Globus pallidus (tissue), 1 donor: Measurements from ENCODE around the gene SAMD5.

Experiments
- DNase-seq: peaks from one replicate; pipeline ENCODE4 v3.0.0-alpha.2; 2015; ENCODE audit warnings: low spot score

Gene SAMD5

DNA sequence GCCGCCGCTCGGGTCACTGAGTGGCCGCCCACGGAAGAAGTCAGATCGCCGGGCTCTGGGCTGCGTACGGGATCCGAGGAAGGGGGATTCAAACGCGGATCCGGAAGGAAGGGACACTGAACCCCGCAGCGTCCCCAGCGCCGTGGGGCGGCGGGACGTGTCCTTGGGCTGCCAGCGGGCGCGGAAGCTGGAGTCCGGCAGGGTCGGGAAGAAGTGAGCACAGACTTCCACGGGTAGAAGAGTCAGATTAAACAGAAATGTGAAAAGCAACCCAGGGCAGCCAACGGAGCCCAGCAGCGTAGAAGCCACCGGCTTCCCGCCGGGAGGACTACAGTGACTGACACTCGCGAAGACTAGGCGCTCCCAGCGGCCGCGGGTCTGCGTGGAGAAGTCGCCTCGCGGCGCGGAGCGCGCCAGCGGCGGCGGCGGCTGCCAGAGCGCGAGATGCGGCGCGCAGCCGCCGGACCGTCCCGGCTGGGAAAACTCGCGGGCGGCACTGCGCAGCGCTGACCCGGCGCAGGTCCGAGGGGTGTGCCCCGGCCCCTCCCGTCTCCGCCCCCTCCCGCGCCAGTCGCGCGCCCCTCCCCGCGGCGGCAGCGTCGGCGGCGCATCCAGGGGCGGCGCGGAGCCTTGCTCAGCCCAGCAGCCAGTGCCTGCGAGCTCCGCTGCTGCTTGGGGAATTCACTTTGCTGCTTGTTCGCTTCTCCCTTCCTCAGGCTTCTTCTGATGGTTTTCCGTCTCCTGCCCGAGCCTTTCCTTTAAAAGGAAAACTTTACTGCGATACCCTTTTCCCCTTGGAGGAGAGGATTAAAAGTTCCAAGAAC is at the start of gene SAMD5:
Gene SAMD5 (plus strand): TSS at position 649 of the 824 bp plus-strand sequence. CDS start 239 bp downstream, outside the sequence.
- peak; percentile 19 for DNase-seq

GRCh38 chr6:147459780-147460179 is 48.7 kb upstream of the SAMD5 start:
- DNase-seq, result no peak

GRCh38 chr6:147463651-147464050 is 44.8 kb upstream of the SAMD5 start:
- no peak for DNase-seq

GRCh38 chr6:147467428-147467827 is 41.1 kb upstream of the SAMD5 start:
- DNase-seq, result no peak

DNA sequence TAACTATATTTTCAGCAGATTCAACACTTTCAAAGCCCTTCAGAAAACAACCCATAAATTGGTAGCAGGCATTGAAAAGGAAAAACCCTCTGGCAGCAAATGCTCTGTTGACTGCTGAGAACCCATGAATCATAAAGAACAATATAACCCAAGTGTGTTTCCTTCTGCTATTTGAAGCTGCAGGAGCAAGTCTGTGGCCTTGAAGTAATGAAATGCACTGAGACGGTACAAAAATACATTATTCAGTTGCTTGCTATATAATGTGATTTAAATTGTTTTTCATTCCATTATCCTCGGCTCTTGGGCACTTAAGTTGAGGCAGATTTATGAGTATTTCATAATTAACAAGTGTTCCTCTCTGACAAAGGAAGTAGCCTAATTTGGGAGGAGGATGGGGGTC is 40.6 kb upstream of the SAMD5 start:
- DNase-seq, result no peak

DNA sequence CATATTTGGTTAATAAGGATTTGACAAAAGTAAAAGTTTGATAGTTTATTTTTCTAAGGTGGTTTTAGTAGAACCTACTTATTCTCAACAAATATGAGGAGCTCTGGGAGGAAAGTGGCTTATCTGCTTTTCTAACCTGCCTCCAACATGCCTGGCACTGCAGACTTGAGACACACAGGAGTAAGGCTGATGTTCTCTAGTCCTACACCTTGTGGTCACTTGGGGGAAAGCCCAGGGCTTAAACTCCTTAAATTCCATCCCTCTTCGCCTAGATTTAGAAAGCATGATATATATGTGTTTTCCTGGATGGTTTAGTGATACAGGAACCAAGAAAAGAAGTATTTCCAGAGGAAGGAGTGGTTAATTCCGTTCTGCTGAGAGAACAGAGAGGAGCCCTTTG is 39.9 kb upstream of the SAMD5 start:
- DNase-seq, result no peak

DNA sequence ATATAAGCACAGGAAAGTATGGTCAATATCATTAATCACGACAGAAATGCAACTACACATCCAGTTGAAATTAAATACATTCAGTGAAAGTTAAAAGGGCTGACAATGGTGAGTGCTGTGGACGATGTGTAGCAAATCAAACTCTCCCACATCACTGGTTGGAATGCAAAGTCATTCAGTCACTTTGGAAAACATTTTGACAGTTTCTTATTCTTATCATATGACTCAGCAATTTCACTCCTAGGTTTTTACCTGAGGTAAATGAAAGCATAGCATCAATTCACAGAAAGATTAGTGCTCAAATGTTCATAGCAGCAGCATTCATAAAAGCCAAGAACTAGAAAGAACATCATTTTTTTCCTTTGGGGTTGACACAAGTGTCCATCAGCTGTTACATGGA is 28.6 kb upstream of the SAMD5 start:
- DNase-seq, result no peak

DNA sequence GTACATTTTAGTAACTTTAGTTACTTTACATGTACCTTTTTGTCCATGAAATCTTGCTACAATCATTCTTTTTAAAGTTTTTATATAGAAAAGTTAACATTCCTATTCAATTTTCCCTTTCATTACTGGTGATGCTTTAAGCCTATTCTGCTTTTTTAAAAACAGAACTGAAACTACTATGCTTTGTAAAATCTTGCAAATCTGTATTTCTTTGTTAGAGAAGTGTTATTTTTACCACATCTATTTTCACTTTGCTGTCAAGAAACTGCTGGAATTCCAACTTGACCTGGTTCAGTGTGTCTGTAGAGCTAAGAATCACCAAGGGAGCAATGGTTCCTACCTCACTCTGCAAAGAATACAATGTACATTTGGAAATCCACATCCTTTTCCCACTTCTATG is 21.8 kb upstream of the SAMD5 start:
- no peak for DNase-seq

DNA sequence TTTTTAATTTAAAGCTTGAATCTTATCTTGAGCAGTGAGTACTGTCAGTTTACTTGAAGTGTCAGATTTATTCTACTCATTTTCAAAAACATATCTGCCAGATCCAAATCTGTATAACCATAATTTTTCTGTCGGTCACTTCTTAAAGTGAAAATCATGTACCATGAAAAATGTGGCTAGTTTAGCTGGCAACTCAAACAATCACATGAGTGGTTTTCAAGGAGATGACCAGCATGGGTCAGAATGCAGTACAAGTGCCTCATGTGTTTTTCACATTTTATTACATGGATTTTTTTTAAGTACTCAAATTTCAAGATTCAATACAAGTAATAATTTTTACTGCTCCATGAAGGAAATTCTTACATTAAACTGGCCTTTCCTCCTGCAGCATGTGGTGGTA is 11.0 kb upstream of the SAMD5 start:
- DNase-seq, result no peak

DNA sequence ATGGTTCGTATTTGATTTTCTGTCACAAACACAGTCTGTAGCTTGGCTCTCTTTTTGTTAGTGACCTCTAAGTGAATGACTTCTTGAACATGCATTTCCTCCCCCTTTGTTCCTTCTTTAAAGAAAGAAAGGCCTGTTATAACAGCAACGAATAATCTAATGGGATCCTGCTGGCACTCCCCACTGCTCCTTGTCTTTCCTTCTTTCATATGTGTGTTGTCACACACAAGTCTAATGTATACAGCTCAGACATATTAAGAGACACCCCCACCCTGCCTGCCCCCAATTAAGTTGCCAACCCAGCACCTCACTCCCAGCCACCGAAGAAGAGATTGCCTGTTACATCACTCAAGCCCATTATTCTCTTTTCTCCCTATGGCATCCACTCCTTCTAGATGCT is 4.9 kb upstream of the SAMD5 start:
- no peak for DNase-seq

DNA sequence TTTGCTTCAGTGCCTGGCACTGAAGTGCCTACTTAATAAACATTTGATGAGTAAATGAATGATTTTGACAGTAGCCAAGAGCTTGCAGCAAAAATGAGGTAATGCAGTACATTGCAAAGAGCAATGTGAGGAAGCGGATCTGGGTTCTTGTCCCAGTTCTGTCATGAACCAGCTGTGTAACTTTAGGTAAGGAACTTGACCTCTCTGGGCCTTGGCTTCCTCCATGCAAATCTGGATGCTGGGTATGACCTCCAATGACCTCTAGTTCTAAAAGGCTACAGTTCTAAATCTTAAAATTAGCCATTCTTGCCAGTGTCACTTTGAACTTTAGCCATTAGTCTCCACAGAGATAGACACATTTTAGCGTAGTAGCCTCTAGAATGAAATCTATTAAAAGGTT is 3.6 kb upstream of the SAMD5 start:
- no peak for DNase-seq

GRCh38 chr6:147506704-147507114 is 1.8 kb upstream of the SAMD5 start:
- peak; percentile 40 for DNase-seq

GRCh38 chr6:147507162-147508041 is 1.1 kb upstream of the SAMD5 start:
- DNase-seq, result no peak

DNA sequence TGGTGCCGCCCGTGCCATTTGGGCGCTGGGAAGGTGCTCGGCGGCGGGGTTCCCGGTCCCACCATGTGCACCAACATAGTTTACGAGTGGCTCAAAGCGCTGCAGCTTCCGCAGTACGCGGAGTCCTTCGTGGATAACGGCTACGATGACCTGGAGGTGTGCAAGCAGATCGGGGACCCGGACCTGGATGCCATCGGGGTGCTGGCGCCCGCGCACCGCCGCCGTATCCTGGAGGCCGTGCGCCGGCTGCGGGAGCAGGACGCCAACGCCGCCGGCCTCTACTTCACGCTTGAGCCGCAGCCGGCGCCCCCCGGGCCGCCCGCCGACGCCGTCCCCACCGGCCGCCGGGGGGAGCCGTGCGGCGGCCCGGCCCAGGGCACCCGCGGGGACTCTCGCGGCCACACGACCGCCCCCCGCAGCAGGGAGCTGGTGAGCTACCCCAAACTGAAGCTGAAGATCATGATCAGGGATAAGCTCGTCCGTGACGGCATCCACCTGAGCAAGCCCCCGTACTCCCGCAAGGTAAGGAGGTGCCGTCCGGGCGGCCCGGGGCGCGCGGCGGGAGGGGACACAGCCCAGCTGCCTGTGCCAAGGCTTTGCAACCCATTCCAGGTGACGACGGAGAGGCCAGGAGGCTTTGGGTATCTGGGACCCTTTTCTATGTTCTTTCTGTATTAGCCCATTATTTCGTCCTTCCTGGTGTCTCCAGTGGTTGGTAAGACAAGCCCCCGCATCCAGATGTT is 547 bp downstream of the SAMD5 start:
- no peak for DNase-seq

DNA sequence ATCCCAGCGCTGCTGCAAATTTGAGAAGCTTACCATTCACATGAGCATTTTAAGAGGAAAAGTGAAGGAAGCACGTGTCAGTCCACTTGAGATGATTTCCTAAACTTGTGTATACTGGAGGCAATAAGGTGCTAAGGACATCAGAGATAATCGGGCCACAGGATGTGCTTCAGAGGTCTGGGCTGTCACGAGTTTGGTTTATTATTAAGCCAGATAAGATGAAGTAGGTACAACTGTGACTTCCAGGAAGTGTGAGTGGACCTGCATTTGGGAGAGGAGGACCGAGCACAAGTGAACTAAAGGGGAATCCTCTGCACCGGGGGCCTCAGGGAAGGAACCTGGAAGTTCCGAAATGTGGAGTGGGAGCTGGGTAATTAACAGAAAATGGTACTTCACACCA is 1.4 kb downstream of the SAMD5 start:
- DNase-seq, result no peak

DNA sequence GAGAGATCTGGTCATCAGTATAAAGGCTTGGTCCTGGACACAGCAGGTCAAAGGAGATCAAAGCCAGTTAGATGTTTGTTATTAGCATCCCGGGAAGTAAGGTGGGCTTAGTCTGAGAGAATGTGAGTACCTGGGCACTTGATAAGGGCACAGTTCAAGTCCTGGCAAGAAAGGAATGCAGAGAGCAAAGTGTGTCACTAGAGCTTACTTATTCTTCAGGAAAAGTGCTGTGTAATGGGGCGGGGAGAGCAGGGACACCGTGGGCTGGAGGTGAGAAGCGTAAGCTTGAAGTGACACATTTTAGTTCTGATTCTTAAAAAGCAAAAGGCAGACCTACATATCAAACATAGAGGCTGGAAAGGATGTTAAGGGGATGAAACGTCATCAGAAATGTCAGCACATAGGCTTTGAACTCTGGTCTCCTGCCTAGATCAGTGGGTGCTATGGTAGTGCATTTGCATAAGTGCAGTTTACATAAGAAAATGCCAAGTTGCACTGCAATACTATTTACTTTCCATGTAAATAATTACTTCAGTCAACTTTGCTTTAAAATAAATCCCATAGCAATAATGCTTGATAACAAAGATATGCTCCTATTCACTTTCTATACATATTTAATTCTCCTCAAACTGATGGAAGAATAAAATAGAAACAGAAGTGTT is 2.6 kb downstream of the SAMD5 start:
- no peak for DNase-seq

GRCh38 chr6:147514831-147515230 is 6.3 kb downstream of the SAMD5 start:
- DNase-seq, result no peak

DNA sequence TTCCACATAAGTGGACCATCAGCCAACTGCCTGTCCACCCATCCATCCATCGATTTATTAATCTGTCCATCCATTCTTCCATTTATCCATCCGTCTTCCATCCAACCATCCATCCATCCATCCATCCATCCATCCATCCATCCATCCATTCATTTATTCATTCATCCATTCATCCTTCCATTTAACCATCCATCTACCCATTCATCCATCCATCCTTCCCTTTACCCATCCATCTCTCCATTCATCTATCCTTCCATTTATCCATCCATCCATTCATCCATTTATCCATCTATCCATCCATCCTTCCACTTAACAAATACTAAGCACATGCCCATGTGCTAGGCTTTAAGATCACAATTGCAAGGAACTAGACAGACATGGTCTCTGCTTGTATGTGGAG is 6.8 kb downstream of the SAMD5 start:
- DNase-seq, result no peak

DNA sequence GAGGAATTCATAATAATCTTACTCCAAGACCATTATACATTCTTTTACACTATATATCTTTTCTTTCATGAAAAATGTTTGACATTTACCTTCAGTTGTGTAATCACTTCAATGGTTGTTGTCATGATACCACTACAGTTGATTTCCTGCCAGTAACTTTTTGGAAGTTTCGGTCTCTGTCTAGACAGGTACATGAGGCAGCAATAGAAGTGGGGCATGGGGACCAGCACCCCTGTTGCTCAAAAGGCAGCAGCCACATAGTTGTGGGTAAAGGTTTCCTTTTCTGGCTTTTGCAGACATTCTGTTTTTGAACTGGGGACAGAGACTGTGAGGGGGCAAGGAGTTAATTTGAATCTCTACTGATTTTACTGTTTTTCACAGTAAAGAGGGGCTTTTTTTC is 14.1 kb downstream of the SAMD5 start:
- DNase-seq, result no peak

GRCh38 chr6:147525519-147526209 is 17.2 kb downstream of the SAMD5 start:
- no peak for DNase-seq

- no peak for DNase-seq
Measured at GRCh38 chr6:147527197-147527596, 18.7 kb downstream of the SAMD5 start.
